ENCODE measurements around the gene ANKMY2. TPM values are rescaled to one million over a fixed set of nuclear protein-coding genes. Genes with fewer than 3 reads are reported as not detected.

Gene ANKMY2
- total RNA-seq, 1 donor from 2014 or later = 26.4 TPM

DNA sequence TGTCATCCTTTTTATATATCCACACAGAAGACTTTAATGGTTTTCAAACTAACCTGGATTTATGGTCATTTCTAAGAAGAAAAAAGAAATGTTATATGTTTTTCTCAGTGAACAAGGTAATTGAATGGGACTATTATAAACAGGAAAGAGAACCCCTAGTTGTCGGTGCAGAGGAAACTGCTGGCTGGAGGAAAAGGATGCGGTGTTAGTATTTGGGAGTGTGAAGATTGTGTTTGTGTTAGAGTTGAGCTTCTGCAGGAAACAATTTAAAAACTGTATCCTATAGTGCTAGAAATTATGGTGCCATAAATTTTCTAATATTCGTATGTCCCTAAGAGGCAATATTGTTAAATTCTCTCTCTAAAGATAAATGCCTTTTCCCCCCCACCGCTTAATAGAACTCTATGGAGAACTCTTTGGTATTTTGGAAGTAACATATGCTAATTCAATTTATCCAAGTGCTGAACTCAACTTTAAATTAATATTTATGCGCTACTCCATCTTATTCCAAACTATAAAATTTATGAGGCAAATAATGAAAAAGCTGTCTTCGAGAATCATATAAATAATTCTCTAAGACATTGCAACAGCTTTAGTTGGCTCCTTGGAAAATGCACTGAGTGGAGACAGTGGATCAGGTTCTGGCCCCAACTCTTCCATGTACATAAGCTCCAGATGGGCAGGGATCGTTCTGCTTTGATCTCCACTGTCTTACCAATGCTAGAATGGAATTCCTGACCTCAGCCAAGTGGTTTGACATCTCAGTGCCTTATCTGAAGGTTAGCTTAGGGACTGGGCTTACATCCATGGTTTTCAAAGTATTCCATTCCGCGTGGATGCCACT lies 6.1 kb upstream of the ANKMY2 start:
- peaks cover 30% of the 10 kb centered on the region for H3K4me1 Mint-ChIP-seq (ENCODE audit: low read depth)

DNA sequence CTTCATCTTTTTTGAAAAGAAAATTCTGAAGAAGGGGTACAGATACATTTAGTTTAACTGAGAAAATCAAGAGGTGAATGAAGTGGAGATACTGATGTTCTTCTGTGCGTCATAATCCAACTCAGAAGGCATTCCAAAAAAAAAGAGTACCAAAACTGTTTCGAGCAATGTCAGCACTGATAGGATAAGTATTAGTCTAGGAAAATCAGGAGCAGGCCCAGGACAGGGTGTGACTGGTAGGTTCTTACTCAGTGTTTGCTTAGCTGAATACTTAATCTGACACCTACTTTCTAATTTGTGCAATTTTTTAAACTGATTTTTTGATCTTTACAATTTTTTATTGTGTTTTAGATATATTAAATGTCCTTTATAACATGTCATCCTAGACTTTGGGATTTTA lies 4.7 kb upstream of the ANKMY2 start:
- Mint-ChIP-seq H3K4me3 (ENCODE audit: low read depth) (no peak overlapping the region), H3K36me3 (ENCODE audit: insufficient read depth) (no peaks in the 10 kb centered on the region), H3K27ac (no peak overlapping the region), H3K27me3 (no peaks in the 10 kb centered on the region), H3K9me3 (ENCODE audit: low read depth) (no peaks in the 10 kb centered on the region), H3K4me1 (ENCODE audit: low read depth) (peaks cover 30% of the 10 kb centered on the region)
- DNase-seq (ENCODE audit: low spot score, unreplicated experiment) = no peak
- TF ChIP-seq, protein P1, sequence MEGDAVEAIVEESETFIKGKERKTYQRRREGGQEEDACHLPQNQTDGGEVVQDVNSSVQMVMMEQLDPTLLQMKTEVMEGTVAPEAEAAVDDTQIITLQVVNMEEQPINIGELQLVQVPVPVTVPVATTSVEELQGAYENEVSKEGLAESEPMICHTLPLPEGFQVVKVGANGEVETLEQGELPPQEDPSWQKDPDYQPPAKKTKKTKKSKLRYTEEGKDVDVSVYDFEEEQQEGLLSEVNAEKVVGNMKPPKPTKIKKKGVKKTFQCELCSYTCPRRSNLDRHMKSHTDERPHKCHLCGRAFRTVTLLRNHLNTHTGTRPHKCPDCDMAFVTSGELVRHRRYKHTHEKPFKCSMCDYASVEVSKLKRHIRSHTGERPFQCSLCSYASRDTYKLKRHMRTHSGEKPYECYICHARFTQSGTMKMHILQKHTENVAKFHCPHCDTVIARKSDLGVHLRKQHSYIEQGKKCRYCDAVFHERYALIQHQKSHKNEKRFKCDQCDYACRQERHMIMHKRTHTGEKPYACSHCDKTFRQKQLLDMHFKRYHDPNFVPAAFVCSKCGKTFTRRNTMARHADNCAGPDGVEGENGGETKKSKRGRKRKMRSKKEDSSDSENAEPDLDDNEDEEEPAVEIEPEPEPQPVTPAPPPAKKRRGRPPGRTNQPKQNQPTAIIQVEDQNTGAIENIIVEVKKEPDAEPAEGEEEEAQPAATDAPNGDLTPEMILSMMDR (IDR thresholded peaks at IDR 0.05; ENCODE audit: unreplicated experiment) = no peak

More for the DNA sequence above, 6.1 kb upstream of the ANKMY2 start:
- DNase-seq (ENCODE audit: low spot score, unreplicated experiment) = no peak
- H3K36me3 Mint-ChIP-seq (ENCODE audit: insufficient read depth) = peaks cover under 1% of the 10 kb centered on the region
- no peaks in the 10 kb centered on the region for H3K27me3 Mint-ChIP-seq
- TF ChIP-seq, protein P1 (IDR thresholded peaks at IDR 0.05; ENCODE audit: unreplicated experiment) = no peak
- H3K9me3 Mint-ChIP-seq (ENCODE audit: low read depth) = no peaks in the 10 kb centered on the region
- no peak overlapping the region for H3K27ac Mint-ChIP-seq
- H3K4me3 Mint-ChIP-seq (ENCODE audit: low read depth) = no peak overlapping the region

DNA sequence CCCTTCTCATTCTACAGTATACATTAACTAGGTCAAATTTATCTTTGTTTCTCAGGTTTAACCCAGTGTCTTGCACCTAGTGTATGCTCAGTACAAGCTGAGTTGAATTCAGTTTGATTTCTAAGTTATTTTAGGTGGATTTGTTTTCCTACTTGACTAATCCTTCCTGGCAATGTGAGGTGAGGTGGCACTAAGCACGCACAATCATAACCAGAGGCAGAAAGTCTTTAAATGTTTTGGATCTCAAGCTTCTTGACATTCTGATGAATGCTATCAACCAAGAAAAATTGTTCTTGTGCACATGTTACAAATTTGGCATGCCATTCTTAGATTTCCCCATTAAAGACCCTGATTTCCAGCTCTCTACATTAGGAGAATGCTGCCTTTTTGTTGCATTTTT lies 3.6 kb upstream of the ANKMY2 start:
- Mint-ChIP-seq H3K4me3 (ENCODE audit: low read depth) (no peak overlapping the region), H3K36me3 (ENCODE audit: insufficient read depth) (no peaks in the 10 kb centered on the region), H3K9me3 (ENCODE audit: low read depth) (no peaks in the 10 kb centered on the region), H3K27me3 (no peaks in the 10 kb centered on the region), H3K4me1 (ENCODE audit: low read depth) (peaks cover 32% of the 10 kb centered on the region), H3K27ac (no peak overlapping the region)
- TF ChIP-seq, protein P1 (IDR thresholded peaks at IDR 0.05; ENCODE audit: unreplicated experiment) = no peak
- DNase-seq (ENCODE audit: low spot score, unreplicated experiment) = no peak

DNA sequence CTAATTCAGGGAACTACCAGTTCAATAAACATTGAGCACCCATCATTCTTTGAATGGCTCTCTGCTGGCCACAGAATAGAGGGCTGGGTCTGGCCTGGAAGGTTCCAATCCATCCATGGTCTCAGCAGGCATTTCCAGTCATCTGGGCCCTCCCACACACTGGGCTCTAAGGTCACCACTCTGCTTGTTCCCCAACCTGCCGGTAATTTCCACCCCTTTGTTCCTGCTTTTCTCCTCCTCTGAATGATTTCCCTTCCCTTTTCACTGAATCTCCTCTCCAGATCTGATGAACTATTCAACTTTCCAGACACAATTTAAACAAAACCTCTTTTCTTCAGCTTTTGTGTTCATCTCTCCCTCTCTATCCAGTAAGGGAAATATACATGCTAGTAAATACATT lies 3.0 kb upstream of the ANKMY2 start:
- Mint-ChIP-seq H3K27ac (no peak overlapping the region), H3K9me3 (ENCODE audit: low read depth) (no peaks in the 10 kb centered on the region), H3K4me3 (ENCODE audit: low read depth) (peak overlapping the region; percentile 30), H3K36me3 (ENCODE audit: insufficient read depth) (no peaks in the 10 kb centered on the region), H3K27me3 (no peaks in the 10 kb centered on the region), H3K4me1 (ENCODE audit: low read depth) (peaks cover 38% of the 10 kb centered on the region)
- DNase-seq (ENCODE audit: low spot score, unreplicated experiment) = no peak
- TF ChIP-seq, protein P1 (IDR thresholded peaks at IDR 0.05; ENCODE audit: unreplicated experiment) = no peak

DNA sequence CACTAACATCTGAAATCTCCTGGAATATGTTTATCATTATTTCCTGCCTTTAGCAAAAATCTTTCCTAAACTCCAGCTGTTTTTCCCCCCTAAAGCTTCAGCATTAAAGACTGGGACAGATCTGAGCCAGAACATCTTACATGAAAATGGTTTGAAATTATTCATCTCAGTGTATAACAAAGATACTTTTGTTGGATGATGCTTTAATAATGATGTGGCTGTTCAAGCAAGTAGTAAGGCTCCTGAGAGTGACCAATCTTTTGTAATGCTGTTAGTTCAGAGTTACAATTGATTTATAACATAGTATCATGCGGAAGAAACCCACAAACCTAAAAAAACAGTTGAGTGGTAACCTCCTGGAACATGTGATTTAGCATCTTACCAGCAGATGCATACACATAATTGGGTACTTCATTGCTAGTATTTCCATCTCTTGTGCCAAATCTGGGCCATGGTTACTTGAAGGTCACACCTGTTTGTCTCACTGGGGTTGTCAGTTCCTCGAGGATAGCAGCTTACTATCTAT lies 1.9 kb upstream of the ANKMY2 start:
- no peak overlapping the region for H3K27ac Mint-ChIP-seq
- no peaks in the 10 kb centered on the region for H3K36me3 Mint-ChIP-seq (ENCODE audit: insufficient read depth)
- no peaks in the 10 kb centered on the region for H3K27me3 Mint-ChIP-seq
- H3K9me3 Mint-ChIP-seq (ENCODE audit: low read depth) = no peaks in the 10 kb centered on the region
- TF ChIP-seq, protein P1 (IDR thresholded peaks at IDR 0.05; ENCODE audit: unreplicated experiment) = no peak
- no peak for DNase-seq (ENCODE audit: low spot score, unreplicated experiment)
- peak overlapping the region; percentile 98 for H3K4me3 Mint-ChIP-seq (ENCODE audit: low read depth)
- H3K4me1 Mint-ChIP-seq (ENCODE audit: low read depth) = peaks cover 38% of the 10 kb centered on the region
